Activated naive CD4-positive, alpha-beta T cell treated with Interleukin-2 at 50 U/mL for 16 hours (primary cell): Measurements from ENCODE around the gene SNX1.
A peak's percentile ranks its signal among the peaks of the same experiment; 100 is the strongest.
"Not testable (repeated sequence)": the region's sequence is repeated elsewhere in the genome, so short reads cannot be mapped to it uniquely, and the experiment has no call there.

Experiments used
- DNase-seq: peaks from one replicate; pipeline ENCODE4 v3.0.0-alpha.2; 2020

SNX1 gene

GRCh38 chr15:64073496-64073895 lies 22.3 kb upstream of the SNX1 start:
- not testable (repeated sequence) for DNase-seq

DNA sequence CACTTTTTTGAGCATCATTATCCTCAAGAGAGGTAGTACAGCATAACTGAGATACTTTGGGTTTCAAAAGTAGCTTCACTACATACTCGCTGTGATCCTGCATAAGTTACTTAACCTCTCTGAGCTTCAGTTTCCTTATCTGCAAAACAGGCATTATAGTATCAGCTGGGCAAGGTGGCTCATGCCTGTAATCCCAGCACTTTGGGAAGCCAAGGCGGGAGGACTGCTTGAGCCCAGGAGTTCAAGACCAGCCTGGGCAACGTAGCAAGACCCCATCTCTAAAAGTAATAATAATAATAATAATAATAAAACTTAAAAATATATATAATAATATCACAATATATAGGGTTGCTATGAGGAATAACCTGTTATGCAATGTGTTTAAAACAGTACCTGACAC lies 13.0 kb upstream of the SNX1 start:
- no peak for DNase-seq

- no peak for DNase-seq
Observed at GRCh38 chr15:64089543-64090280, 6.1 kb upstream of the SNX1 start.

GRCh38 chr15:64090527-64090926 lies 5.3 kb upstream of the SNX1 start:
- DNase-seq = no peak

GRCh38 chr15:64092075-64092820 lies 3.5 kb upstream of the SNX1 start:
- DNase-seq = no peak

GRCh38 chr15:64092864-64093626 lies 2.7 kb upstream of the SNX1 start:
- DNase-seq = peak; percentile 39

DNA sequence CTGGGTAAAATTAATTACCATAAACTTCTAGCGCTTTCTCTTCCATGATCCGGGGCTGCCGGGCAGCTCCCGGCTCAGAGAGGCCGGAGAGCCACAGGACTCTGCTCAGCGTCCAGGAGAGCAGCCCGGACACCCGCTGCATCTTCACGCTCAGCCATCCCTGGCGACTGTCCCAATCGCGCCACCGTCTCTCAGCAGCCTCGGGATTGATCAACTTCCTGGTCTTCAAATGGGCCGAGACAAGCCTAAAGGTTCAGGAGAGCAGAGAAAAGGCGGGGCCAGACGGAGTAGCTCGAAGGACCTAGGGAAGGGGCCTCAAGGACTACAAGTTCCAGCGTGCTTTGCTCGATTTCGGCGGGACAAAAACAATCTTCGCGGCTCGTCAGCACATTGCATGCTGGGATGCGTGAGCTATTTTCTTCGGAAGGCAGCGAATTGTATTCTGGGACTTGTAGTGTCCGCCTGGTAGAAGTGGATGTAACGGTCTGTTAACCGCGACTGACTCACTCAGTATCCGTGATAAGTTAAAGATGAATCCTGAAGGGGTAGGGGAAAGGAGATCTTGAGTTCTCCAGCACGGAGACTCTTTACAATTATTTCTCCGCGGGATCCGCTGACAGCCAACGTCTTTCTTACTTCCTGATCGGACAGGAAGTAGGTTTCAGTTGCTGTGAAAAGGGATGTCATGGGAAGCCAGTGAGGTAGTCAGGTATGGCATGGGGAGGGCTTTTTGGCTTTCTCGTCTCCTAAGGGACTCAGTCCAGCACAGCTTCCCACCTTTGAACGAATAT lies 2.0 kb upstream of the SNX1 start, which contains the start of gene CIAO2A:
CIAO2A (minus strand) TSS at position 212 of the 791 bp plus-strand sequence; CDS start at position 142, 70 bp downstream.
- DNase-seq = peak; percentile 93

DNA sequence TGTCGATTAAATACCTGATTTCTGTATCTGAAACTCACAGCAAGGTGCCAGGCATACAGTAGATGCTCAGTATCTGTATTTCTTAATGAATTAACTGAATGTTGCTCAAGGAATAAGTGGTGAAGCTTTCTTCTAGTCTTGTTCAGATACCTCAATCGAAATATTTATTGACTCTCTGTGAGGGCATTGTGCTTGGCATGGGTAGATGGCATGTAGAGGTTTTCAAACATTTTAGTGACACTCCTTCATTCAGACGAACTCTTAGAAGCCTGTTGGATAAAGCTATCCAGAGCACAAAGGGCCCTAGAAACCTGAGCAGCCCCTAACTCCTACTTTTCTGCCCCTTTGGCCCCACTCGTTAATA lies 369 bp upstream of the SNX1 start:
- no peak for DNase-seq

DNA sequence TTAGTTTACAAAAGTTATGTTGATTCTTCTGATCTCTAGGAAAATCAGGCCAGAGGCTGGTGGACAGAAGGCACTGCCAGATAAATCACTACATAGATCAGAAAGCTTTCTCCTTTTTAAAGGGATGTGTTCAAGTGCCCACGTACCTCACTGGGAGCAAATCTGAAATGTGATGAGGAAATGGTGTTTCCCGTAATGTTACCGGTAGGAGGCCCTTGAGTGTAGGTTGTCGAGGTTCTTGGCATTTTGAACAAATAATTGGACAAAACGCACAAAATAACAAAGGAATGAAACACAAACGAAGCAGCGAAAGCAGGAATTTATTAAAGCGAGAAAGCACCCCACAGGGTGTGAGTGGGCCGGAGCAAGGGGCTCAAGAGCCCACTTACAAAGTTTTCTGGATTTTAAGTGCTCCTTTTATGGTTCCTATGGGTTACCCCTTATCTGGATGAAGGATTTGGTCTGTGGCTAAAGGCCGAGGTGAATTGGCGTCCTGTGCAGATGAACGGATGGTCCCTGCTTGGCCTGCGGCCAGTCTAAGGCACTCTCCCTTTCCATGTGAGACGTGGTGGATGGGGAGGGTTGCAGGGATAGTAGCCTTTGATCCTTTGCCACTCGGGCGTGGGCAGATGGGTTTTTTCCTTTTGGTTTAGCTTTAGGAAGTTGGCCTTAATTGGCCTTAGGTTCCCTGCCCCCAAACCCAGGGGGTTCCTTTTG lies 1.0 kb downstream of the SNX1 start:
- no peak for DNase-seq

GRCh38 chr15:64099379-64099778 lies 3.6 kb downstream of the SNX1 start:
- DNase-seq = no peak

- DNase-seq = no peak
Observed at GRCh38 chr15:64100958-64101357, 5.2 kb downstream of the SNX1 start.

DNA sequence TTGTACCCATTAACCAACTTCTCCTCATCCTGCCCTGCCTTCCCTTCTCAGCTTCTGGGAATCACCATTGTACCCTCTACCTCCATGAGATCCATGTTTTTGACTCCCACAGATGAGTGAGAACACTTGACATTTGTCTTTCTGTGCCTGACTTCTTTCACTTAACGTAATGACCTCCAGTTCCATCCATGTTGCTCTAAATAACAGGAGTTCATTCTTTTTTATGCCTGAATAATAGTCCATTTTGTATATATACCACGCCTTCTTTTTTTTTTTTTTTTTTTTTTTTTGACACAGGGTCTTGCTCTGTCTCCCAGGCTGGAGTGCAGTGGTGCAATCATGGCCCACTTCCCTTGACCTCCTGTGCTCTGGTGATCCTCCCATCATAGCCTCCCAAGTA lies 6.7 kb downstream of the SNX1 start:
- DNase-seq = no peak

DNA sequence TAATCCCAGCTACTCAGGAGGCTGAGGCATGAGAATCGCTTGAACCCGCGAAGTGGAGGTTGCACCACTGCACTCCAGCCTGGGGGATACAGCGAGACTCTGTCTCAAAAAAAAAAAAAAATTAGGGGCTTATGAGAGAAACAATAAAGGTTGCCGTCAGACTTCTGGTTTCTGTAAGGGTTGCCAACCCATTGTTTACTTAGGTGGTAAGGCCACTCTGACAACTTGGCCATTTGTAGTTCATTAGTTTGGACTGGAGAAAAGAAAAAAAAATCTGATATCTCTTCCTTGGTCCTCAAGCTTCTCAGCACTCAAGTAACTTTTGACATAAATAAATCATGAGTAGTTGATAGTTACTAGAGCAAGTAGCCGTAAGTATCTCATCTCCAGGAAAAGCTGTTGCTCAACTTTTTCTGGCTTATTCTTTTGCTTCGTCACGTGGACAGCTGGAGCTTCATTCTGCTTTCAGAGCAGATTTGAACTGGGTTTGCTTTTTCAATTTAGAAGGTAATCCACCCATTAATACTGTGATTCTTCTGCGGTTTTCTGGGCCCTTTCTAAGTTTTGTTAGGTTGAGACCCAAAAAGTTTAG lies 9.4 kb downstream of the SNX1 start:
- DNase-seq = no peak

DNA sequence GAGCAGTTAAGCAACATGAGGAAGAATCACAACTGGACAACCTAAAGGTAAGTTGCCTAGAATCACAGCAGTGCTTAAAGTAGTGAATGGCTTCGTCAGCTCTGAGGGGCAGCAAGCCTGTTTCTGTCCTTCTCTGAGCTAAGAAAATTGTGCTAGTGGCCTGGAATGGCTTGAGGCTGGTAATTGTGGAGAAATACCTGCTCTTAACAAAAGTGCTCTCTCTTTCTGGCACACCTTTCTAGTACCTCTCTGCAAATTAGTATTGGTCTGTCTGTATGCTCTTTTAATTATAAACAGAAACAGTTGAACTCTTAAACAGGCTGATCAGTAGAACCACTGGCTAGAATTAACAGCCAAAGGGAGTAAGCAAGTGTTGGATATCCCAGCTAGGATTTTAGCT lies 11.6 kb downstream of the SNX1 start:
- DNase-seq = no peak

DNA sequence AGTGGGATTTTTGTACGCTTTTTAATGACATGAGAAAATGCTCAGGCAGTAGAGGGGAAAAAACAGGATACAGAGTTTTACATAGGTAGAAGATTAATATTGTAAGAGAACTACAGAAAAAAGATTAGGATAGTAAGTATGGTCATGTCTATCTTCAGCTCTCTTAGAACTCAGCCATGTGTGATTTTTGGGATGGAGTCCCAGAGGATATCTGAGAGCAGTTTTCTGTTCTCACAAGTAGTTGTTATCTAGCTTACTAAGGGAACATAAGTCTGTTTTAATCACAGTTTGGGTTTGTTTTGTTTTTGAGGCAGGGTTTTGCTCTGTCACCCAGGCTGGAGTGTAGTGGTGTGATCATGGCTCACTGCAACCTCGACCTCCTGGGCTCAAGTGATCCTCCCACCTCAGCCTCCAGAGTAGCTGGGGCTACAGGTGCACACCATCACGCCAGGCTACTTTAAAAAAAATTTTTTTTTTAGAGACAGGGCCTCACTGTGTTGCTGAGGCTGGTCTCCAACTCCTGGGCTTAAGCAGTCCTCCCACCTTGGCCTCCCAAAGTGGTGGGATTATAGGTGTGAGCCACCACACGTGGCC lies 14.4 kb downstream of the SNX1 start:
- not testable (repeated sequence) for DNase-seq

GRCh38 chr15:64110950-64111678 lies 15.3 kb downstream of the SNX1 start:
- no peak for DNase-seq

DNA sequence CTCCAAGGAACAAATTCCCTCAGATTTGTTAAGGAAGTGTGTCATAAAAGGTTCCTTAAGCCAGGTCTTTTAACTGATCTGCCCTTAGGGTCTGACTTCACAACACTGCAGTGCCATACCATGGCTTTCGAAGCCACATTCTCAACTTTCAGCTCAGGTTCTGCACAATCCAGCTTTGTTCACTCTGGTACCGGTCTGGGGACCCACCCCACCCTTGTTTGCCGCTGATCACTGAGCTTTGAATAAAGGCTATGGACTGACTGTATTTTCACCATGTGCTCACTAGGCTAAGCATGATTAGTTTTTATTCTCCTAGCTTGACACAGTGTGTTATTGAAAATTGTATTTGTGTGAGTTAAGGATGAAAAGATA lies 15.9 kb downstream of the SNX1 start:
- DNase-seq = no peak

- DNase-seq = no peak
Observed at GRCh38 chr15:64112073-64112772, 16.4 kb downstream of the SNX1 start.

DNA sequence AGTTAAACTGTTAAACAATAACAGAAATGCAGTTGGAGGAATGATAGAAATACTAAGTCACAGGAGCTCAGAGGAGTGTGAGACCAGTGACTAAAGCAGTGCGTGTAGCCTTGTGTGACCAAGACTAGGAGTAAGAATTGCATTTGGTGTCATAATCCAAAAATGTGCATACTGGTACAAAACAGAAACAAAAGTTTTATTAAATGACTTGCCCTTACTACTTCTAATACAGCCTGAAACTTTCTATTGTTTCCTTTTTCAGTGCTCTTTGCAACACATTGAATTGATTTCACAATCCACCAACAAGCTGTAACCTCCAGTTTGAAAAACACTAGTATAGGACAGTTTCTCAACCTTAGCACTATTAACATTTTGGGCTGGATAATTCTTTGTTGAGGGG lies 17.1 kb downstream of the SNX1 start:
- no peak for DNase-seq
